GM19372 (cell line): Measurements from ENCODE around the gene TNFRSF6B.

Experiments used
- ATAC-seq: cut with Tn5 transposase; IDR thresholded peaks from one replicate; pipeline ENCODE4 v1.9.1; 2021; ENCODE audit warnings: mild to moderate bottlenecking, low read depth, moderate library complexity; ENCODE audit not compliant: unreplicated experiment

TNFRSF6B gene

GRCh38 chr20:63734111-63734945, 37.9 kb downstream of the TNFRSF6B start:
- ATAC-seq = no peak

GRCh38 chr20:63734946-63735858, 38.8 kb downstream of the TNFRSF6B start:
- ATAC-seq = no peak

GRCh38 chr20:63735859-63736718, 39.6 kb downstream of the TNFRSF6B start, which contains the start of gene LIME1:
TSS of gene LIME1 (plus strand) at chr20:63736664. CDS start at chr20:63737550, 886 bp downstream.
- no peak for ATAC-seq

- ATAC-seq = no peak
Measured at GRCh38 chr20:63736893-63737694, 40.6 kb downstream of the TNFRSF6B start.

GRCh38 chr20:63737695-63737944, 41.2 kb downstream of the TNFRSF6B start:
- ATAC-seq = no peak

- ATAC-seq = no peak
Measured at GRCh38 chr20:63737945-63738686, 41.7 kb downstream of the TNFRSF6B start.

- ATAC-seq = no peak
Measured at GRCh38 chr20:63738687-63739129, 42.3 kb downstream of the TNFRSF6B start.

GRCh38 chr20:63739130-63740069, 42.9 kb downstream of the TNFRSF6B start, which contains the start of gene SLC2A4RG:
TSS of gene SLC2A4RG (plus strand) at chr20:63739776. CDS start at chr20:63739913, 137 bp downstream.
- peak; percentile 53 for ATAC-seq

- ATAC-seq = peak; percentile 20
Measured at GRCh38 chr20:63740070-63740626, 43.7 kb downstream of the TNFRSF6B start.

- peak; percentile 2 for ATAC-seq
Measured at GRCh38 chr20:63740627-63741353, 44.3 kb downstream of the TNFRSF6B start.

GRCh38 chr20:63741354-63741675, 44.9 kb downstream of the TNFRSF6B start:
- ATAC-seq = no peak

- ATAC-seq = no peak
Measured at GRCh38 chr20:63741676-63742380, 45.4 kb downstream of the TNFRSF6B start.

- no peak for ATAC-seq
Measured at GRCh38 chr20:63742381-63743024, 46.1 kb downstream of the TNFRSF6B start.

GRCh38 chr20:63743210-63743970, 46.9 kb downstream of the TNFRSF6B start:
- ATAC-seq = no peak

GRCh38 chr20:63744158-63744557, 47.7 kb downstream of the TNFRSF6B start:
- no peak for ATAC-seq
